Mucosa of rectum (tissue), 2 donors: ENCODE data around the gene SMCHD1.

Source experiments
- H3K27ac ChIP-seq, 2 donors: one replicate each; pipeline ENCODE4 v1.7.0; 2013; ENCODE audit warnings: inconsistent platforms in 2 of 2, low read depth in 2 of 2, low read length in 2 of 2
- H3K27me3 ChIP-seq, 2 donors: one replicate each; pipeline ENCODE4 v1.7.0; 2013; ENCODE audit warnings: low read length in 2 of 2; ENCODE audit not compliant: control insufficient read depth in 2 of 2, insufficient read depth in 2 of 2
- H3K36me3 ChIP-seq, 2 donors: one replicate each; pipeline ENCODE4 v1.7.0; 2013; ENCODE audit warnings: low read length in 2 of 2; ENCODE audit not compliant: control insufficient read depth in 2 of 2, insufficient read depth in 2 of 2
- H3K4me1 ChIP-seq, 2 donors: one replicate each; pipeline ENCODE4 v1.7.0; 2013; ENCODE audit warnings: low read length in 2 of 2, mild to moderate bottlenecking in 1 of 2; ENCODE audit not compliant: control insufficient read depth in 2 of 2, insufficient read depth in 2 of 2
- H3K4me3 ChIP-seq, 2 donors: one replicate each; pipeline ENCODE4 v1.7.0; 2013; ENCODE audit warnings: low read length in 2 of 2
- H3K9ac ChIP-seq, 2 donors: one replicate each; pipeline ENCODE4 v1.7.0; 2013; ENCODE audit warnings: low read length in 2 of 2, low read depth in 1 of 2, mild to moderate bottlenecking in 1 of 2
- H3K9me3 ChIP-seq, 2 donors: one replicate each; pipeline ENCODE4 v1.7.0; 2013; ENCODE audit warnings: low read length in 2 of 2; ENCODE audit not compliant: control insufficient read depth in 2 of 2
- donor health status: healthy.
- donor health status: Normal muscosa, but diverticular disease.

Gene SMCHD1

DNA sequence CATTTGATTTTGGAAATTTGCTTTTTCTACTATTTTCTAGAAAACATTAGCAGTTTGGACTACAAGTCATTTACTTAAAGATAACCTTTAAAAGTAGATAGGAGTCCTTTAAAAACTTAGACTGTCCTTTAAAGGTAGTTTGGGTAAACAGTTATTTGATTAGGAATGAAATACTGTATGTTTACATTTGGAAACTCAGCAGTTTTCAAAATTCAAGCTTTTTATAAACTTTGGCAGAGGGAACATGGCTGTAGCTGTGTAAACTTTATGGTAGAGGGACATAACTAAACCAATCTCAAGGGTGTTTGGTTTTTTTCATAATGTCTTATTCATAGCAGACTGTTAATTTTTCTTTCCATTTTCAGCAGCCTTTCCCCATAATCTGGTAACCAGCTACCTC lies 90.7 kb downstream of the SMCHD1 start:
- H3K9me3 ChIP-seq, result no peaks in the 10 kb centered on the region

DNA sequence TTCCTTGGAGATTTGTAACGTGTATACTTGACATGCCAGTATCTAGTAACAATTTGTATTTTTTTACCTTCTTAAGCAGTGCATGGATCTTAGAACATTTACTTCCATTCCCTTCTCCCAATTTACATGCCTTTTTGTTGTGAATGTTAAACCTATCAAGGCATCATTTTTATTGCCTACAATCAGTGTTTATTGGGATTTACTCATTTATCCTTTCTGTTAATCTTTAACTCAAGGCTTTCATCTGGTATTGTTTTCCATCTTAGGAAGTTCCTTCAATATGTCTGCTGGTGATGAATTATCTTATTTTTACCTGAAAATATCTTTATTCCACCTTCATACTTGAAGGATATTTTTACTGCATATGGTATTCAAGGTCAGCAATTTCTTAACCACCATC lies 102.8 kb downstream of the SMCHD1 start:
- Histone ChIP-seq H3K9ac (no peak overlapping the region), H3K9me3 (no peaks in the 10 kb centered on the region), H3K4me1 (peaks cover 4 to 12% of the 10 kb centered on the region in 2 donors), H3K27me3 (no peaks in the 10 kb centered on the region), H3K4me3 (no peak overlapping the region), H3K27ac (no peak overlapping the region), H3K36me3 (peaks cover 26 to 35% of the 10 kb centered on the region in 2 donors)

More for the DNA sequence above, 90.7 kb downstream of the SMCHD1 start:
- H3K4me3 ChIP-seq, result no peak overlapping the region
- peaks cover 53 to 57% of the 10 kb centered on the region in 2 donors for H3K36me3 ChIP-seq
- no peak overlapping the region for H3K27ac ChIP-seq
- H3K9ac ChIP-seq, result no peak overlapping the region
- H3K4me1 ChIP-seq, result no peaks in the 10 kb centered on the region
- no peaks in the 10 kb centered on the region for H3K27me3 ChIP-seq

DNA sequence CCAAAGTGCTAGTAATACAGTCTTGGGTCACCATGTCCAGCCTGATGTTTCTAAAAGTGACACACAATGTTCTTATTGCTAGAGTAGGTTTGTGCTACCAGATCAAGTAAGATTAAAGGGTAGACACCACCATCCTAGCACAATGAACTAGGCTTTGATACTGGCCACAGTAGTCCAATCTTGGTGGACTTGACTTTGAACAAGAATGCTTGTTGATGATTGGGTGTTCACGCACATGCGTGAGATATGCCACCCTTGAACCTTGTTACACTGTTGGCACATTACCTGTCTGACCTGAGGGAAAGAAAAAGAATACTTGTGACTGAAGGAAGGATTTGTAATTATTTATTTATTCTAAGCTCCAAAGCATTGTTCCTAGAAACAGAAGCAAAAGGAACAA lies 119.1 kb downstream of the SMCHD1 start:
- peaks cover 78 to 82% of the 10 kb centered on the region in 2 donors for H3K36me3 ChIP-seq
- H3K4me1 ChIP-seq, result no peaks in the 10 kb centered on the region
- no peak overlapping the region for H3K27ac ChIP-seq
- no peaks in the 10 kb centered on the region for H3K27me3 ChIP-seq
- no peak overlapping the region for H3K9ac ChIP-seq
- H3K9me3 ChIP-seq, result no peaks in the 10 kb centered on the region
- H3K4me3 ChIP-seq, result no peak overlapping the region

DNA sequence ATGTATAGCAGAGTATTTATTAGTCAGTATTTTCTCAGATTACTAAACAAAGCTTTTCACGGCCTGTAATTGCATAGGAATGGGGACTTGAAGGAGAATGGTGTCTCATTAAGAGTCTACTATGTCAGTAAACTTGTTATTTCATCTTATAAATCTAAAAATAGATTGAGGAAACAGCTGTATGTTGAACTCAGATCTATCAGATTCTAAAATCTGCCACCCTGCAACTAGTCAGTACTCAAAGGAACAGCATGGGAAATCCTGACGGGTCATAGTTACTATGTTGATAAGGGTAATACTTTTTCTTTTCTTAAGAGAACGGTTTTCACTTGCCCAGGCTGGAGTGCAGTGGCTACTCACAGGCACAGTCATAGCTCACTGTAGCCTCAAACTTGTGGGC lies 121.1 kb downstream of the SMCHD1 start:
- Histone ChIP-seq H3K4me3 (no peak overlapping the region), H3K4me1 (no peaks in the 10 kb centered on the region), H3K36me3 (peaks cover 76 to 79% of the 10 kb centered on the region in 2 donors), H3K9ac (no peak overlapping the region), H3K27me3 (no peaks in the 10 kb centered on the region), H3K27ac (no peak overlapping the region), H3K9me3 (no peaks in the 10 kb centered on the region)

DNA sequence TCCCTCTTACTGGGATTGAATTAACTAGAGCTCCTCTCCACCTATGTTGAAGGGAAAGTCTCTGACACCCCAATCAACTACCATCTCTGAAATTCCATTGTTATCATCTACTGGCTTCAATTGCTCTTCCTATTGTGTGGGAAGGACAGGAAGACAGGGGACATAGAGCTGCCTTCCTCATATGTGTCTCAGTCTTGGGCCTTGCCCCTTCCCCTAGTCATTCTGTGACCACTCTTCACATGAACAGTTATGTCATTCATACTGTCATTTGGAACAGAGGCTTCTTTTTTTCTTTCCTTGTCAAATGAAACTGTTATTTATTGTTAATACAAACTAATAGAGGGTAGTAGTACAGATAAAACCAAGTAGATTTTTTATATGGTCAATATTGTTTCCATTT lies 121.7 kb downstream of the SMCHD1 start:
- H3K9me3 ChIP-seq, result no peaks in the 10 kb centered on the region
- H3K36me3 ChIP-seq, result peaks cover 72 to 73% of the 10 kb centered on the region in 2 donors
- H3K27ac ChIP-seq, result no peak overlapping the region
- H3K4me3 ChIP-seq, result no peak overlapping the region
- no peaks in the 10 kb centered on the region for H3K27me3 ChIP-seq
- no peaks in the 10 kb centered on the region for H3K4me1 ChIP-seq
- H3K9ac ChIP-seq, result no peak overlapping the region

DNA sequence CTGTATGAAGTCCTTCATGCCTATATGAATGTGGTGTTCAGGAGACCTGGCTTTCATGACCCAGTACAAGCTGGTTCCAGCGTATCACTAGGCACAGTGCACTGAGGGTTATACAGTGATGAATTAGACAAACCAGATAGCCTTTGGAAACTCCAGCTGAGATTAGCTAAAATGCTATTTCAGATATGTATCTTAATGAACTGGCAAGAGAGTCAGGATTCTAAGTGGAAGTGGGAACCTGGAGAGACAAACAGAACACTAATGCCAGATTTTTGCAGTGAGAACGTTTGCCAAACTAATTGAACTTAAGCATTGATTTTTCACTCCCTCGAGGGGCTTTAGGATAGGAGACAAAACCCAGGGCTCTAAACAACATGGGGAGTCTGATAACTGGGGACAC lies 125.2 kb downstream of the SMCHD1 start:
- Histone ChIP-seq H3K4me1 (no peaks in the 10 kb centered on the region), H3K36me3 (peaks cover 58 to 61% of the 10 kb centered on the region in 2 donors), H3K9ac (no peak overlapping the region), H3K27me3 (no peaks in the 10 kb centered on the region), H3K9me3 (no peaks in the 10 kb centered on the region), H3K27ac (no peak overlapping the region), H3K4me3 (no peak overlapping the region)

DNA sequence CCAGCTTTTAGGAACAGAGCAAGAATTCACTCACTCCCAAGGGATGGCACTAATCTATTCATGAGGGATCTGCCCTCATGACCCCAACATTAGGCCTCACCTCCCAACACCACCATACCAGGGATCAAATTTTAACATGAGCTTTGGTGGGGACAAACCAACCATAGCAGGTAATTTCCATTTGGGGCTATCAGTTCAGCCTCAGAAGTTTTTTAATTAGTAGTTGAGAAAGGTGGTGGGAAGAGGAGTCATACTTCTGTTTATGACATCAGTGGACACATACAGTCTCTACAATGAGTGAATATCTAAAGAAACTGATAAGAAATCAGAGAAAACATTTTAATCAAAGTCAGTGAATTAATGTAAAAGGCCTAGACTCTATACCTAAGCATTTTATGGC lies 131.7 kb downstream of the SMCHD1 start:
- Histone ChIP-seq H3K9ac (no peak overlapping the region), H3K4me1 (no peaks in the 10 kb centered on the region), H3K27me3 (no peaks in the 10 kb centered on the region), H3K36me3 (peaks cover 24 to 51% of the 10 kb centered on the region in 2 donors), H3K9me3 (no peaks in the 10 kb centered on the region), H3K4me3 (no peak overlapping the region), H3K27ac (no peak overlapping the region)

DNA sequence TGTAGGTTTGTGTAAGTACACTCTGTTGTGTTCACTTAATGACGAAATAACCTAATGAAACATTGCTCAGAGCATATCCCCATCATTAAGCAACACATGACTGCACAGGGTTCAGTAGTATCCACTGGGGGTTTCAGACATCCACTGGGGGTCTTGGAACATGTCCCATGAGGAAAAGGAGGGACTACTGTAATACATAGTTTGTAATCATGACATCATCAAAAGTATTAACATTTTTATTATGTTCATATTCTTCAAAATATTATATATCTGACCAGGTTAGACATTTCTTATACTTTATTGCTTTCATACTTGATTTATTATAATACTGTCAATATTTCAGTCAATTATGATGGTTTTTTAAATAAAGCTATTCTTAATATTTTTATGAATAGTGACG lies 136.9 kb downstream of the SMCHD1 start:
- Histone ChIP-seq H3K9me3 (no peaks in the 10 kb centered on the region), H3K27ac (no peak overlapping the region), H3K9ac (no peak overlapping the region), H3K4me3 (no peak overlapping the region), H3K27me3 (no peaks in the 10 kb centered on the region), H3K4me1 (no peaks in the 10 kb centered on the region), H3K36me3 (peaks cover 24 to 43% of the 10 kb centered on the region in 2 donors)

DNA sequence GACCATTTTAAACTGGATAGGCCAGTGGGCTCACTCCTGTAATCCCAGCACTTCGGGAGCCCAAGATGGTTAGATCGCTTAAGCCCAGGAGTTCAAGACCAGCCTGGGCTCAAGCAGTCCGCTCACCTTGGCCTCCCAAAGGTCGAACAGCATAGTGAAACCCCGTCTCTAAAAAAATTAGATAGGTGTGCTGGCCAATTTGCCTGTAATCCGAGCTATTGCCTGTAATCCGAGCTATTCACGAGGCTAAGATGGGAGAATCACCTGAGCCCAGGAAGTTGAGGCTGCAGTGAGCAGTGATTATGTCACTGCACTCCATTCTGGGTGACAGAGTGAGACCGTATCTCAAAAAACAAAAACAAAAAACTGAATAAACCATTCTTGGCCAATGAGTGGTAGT lies 138.6 kb downstream of the SMCHD1 start:
- Histone ChIP-seq H3K36me3 (peaks cover 22 to 37% of the 10 kb centered on the region in 2 donors), H3K9me3 (no peaks in the 10 kb centered on the region), H3K27ac (no peak overlapping the region), H3K4me1 (no peaks in the 10 kb centered on the region), H3K27me3 (no peaks in the 10 kb centered on the region), H3K9ac (no peak overlapping the region), H3K4me3 (no peak overlapping the region)

DNA sequence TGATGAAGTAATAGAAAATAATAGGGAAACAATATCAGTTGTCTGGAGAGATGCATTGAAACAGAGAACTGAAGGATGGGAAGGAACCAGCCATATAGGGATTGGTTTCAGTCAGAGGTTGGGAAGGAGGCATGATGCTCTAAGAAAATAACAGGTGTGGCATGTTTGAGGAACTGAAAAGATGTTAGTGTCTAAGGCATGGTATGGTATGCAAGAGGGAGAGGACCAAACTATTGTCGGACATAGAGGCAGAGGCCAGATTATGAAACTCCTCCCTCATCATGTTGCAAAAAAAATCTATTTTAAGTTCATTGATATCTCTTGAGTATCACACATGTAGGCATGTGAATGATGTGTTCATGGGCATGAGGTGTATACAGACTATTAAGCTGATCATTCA lies 142.4 kb downstream of the SMCHD1 start:
- H3K27ac ChIP-seq, result no peak overlapping the region
- no peaks in the 10 kb centered on the region for H3K9me3 ChIP-seq
- no peak overlapping the region for H3K9ac ChIP-seq
- no peaks in the 10 kb centered on the region for H3K27me3 ChIP-seq
- H3K4me3 ChIP-seq, result no peak overlapping the region
- H3K4me1 ChIP-seq, result no peaks in the 10 kb centered on the region
- peaks cover 33 to 52% of the 10 kb centered on the region in 2 donors for H3K36me3 ChIP-seq

DNA sequence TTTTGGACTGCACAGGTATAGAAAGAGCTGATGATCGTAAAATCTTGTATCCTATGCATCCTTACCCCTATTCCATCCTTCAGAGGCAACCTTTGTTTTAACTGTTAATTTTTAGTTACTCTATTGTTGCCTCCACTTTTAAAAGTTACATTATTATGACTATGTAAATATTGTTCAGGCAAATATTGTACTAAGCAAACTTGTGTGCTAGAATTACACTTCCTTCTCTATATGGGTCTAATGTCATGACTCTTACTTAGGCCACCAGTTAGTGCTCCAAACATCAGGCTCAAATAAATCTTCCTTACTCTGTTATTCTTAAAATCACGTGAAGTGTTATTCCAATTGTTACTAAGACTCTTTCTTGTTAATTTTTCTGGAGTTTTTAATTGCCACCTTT lies 143.8 kb downstream of the SMCHD1 start:
- Histone ChIP-seq H3K27ac (no peak overlapping the region), H3K27me3 (no peaks in the 10 kb centered on the region), H3K9ac (no peak overlapping the region), H3K4me1 (no peaks in the 10 kb centered on the region), H3K36me3 (peaks cover 33 to 62% of the 10 kb centered on the region in 2 donors), H3K4me3 (no peak overlapping the region), H3K9me3 (no peaks in the 10 kb centered on the region)
